Thoracic aorta (tissue), 2 donors: ENCODE measurements around the gene GMDS. TPM values are rescaled to one million over a fixed set of nuclear protein-coding genes. Genes with fewer than 3 reads are reported as not detected.
A peak's percentile ranks its signal among the peaks of the same experiment; 100 is the strongest.

Source experiments
- ATAC-seq: fragments of 150-250 bp; one replicate; pipeline ENCODE4 v1.8.0; 2017; ENCODE audit warnings: low read depth; ENCODE audit not compliant: insufficient number of reproducible peaks, low FRiP score
- DNase-seq: peaks from one replicate; pipeline ENCODE4 v3.0.0-alpha.2; 2020; ENCODE audit warnings: low spot score
- H3K27ac ChIP-seq, 2 donors: fragments of 200-600 bp; sonication (generic); 1 replicate in 1 of 2; 2 replicates in 1 of 2; pipeline ENCODE4 v1.5.1; 2016; ENCODE audit warnings: mild to moderate bottlenecking in 2 of 2, moderate library complexity in 2 of 2
- H3K27me3 ChIP-seq: fragments of 200-600 bp; sonication (generic); replicated peaks from 2 replicates; pipeline ENCODE4 v1.6.0; 2016; ENCODE audit warnings: mild to moderate bottlenecking; ENCODE audit not compliant: insufficient read depth
- H3K36me3 ChIP-seq: fragments of 200-600 bp; sonication (generic); one replicate; pipeline ENCODE4 v1.5.1; 2016
- H3K4me1 ChIP-seq, 2 donors: fragments of 200-600 bp; sonication (generic); 1 replicate in 1 of 2; 2 replicates in 1 of 2; pipeline versions ENCODE4 v1.5.1 to v1.6.0; 2016; ENCODE audit warnings: low read depth in 2 of 2, mild to moderate bottlenecking in 1 of 2; ENCODE audit not compliant: control insufficient read depth in 1 of 2
- H3K4me3 ChIP-seq: fragments of 200-600 bp; sonication (generic); 2 replicates; pipeline ENCODE4 v1.5.1; 2016; ENCODE audit warnings: mild to moderate bottlenecking
- H3K9me3 ChIP-seq: fragments of 200-600 bp; sonication (generic); 2 replicates; pipeline ENCODE4 v1.5.1; 2016
- CTCF ChIP-seq: fragments of 200-600 bp; sonication (generic); IDR thresholded peaks from one replicate; pipeline ENCODE4 v1.5.1; 2019; ENCODE audit warnings: antibody characterized with exemption
- total RNA-seq, 2 donors: library from RNA; depleted of rRNA; stranded (reverse); fragments of >200 nt; gene quantifications; one replicate each; pipeline versions ENCODE4 v1.1.0 to v1.2.3, GENCODE V29; 2016

GMDS gene
- total RNA-seq, 2 donors from 2014 or later = 87.8 to 87.9 TPM

DNA sequence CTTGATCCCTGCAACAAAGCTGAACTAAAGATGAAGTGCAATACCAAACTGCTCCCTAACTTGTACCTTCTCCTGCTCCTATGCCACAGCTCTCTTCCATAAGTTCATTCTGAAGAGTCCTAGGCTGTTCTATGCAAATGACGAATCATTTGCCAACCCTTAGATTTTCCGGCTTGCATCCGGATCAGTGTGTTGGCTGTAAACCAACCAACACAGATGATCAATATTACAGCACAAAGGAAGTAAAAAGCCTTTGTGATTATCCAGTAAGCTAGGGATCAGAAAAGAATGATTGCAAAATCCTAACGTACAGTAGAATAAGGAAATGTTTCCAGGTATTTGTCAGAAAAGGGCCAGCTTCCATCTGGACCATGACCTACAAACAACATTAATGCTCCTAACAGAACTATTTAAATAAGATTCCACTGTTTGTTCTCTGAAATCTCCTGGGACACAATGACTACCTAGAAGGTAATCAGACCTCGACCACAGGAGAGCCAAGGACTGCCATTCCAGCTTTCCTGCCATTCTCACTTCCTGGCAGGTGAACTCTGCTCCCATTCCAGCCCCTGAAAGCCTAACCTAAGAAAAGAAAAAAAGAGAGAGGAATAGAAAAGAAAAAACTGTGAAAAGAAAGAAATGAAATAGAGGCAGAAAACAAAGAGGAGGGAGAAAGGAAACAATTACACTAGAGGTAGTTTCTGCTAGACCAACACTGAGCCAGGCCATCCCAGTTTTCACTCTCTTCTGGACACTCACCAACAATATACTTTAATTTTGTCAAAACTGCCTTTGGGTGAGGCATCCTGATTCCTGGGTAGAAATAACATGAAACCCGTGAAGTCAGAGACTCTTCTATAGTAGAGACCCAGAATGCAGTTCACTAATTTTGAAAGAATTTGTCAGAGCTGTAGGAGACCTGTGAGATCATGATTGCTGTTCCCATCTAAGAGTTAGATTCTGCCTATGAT is 19.7 kb downstream of the GMDS start:
- ATAC-seq (no peak), DNase-seq (no peak)
- Histone ChIP-seq H3K27ac (peak overlapping the region in 1 of 2 donors; percentile 5), H3K27me3 (no peaks in the 10 kb centered on the region), H3K9me3 (no peaks in the 10 kb centered on the region), H3K4me3 (no peak overlapping the region), H3K4me1 (peaks cover 9 to 32% of the 10 kb centered on the region in 2 donors), H3K36me3 (no peaks in the 10 kb centered on the region)
- TF ChIP-seq CTCF = no peak

- Histone ChIP-seq H3K27ac (no peak overlapping the region), H3K4me1 (peaks cover 5 to 28% of the 10 kb centered on the region in 2 donors), H3K9me3 (no peaks in the 10 kb centered on the region), H3K4me3 (no peak overlapping the region), H3K36me3 (no peaks in the 10 kb centered on the region), H3K27me3 (no peaks in the 10 kb centered on the region)
- no peak for ATAC-seq
- TF ChIP-seq CTCF = no peak
- DNase-seq = no peak
Observed at GRCh38 chr6:2224847-2225382, 20.5 kb downstream of the GMDS start.

GRCh38 chr6:2222275-2222842 is 23.0 kb downstream of the GMDS start:
- no peak for DNase-seq
- ATAC-seq = no peak

DNA sequence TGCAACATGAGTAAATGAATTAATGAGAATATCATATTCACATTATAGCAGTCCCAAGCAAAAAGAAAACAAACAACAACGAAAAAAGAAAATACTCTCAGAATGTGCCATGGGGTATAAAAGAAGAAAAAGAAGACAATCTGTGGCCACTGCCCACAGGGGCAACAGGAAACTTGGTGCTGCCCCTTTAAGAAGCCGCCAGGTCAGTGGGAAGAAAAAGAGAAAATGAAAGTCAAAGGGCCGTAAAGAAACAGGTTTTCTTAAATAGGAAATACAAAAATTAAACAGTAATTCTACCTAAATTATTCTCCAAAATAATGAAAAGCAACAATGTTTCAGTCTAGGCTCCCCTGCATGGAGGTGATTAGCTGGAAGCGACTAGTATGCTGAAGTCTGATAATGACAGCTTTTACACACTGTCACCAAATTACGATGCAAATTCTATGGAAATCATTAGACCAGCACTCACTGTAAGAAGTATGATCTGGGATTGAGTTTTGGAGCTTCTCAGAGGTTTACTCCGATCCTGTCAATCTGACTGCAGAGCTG is 23.6 kb downstream of the GMDS start:
- TF ChIP-seq CTCF = no peak
- DNase-seq (no peak), ATAC-seq (no peak)
- no peaks in the 10 kb centered on the region for H3K9me3 ChIP-seq
- peaks cover 4 to 18% of the 10 kb centered on the region in 2 donors for H3K4me1 ChIP-seq
- peak overlapping the region in 1 of 2 donors; percentile 47 for H3K27ac ChIP-seq
- H3K4me3 ChIP-seq = peak overlapping the region; percentile 78
- H3K27me3 ChIP-seq = no peaks in the 10 kb centered on the region
- no peaks in the 10 kb centered on the region for H3K36me3 ChIP-seq

More at GRCh38 chr6:2222275-2222842, 23.0 kb downstream of the GMDS start:
- Histone ChIP-seq H3K9me3 (no peaks in the 10 kb centered on the region), H3K27me3 (no peaks in the 10 kb centered on the region), H3K27ac (no peak overlapping the region), H3K4me3 (peak overlapping the region; percentile 78), H3K36me3 (no peaks in the 10 kb centered on the region), H3K4me1 (peaks cover 4 to 18% of the 10 kb centered on the region in 2 donors)
- TF ChIP-seq CTCF = no peak

DNA sequence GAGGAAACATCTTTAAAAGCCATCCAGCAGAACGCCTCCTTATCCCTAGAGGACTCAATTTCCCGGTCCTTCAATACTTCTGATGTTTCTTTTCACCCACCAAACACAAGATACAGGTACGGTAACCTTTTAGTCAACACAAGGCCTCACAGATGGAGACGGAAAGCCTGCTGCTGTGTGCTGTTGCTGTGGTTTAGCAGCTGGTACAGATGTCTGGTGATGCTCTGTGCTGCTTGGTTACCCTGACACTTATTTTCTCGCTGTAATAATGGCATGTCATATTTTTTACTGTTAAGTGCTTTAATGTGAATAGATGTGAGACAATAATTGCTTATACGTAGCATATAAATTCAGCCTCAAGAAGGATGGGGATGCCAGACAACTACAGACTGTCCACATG is 25.3 kb downstream of the GMDS start:
- no peak overlapping the region for H3K4me3 ChIP-seq
- H3K27ac ChIP-seq = no peak overlapping the region
- peaks cover 4 to 9% of the 10 kb centered on the region in 2 donors for H3K4me1 ChIP-seq
- no peaks in the 10 kb centered on the region for H3K9me3 ChIP-seq
- DNase-seq = no peak
- H3K36me3 ChIP-seq = no peaks in the 10 kb centered on the region
- ATAC-seq = no peak
- no peaks in the 10 kb centered on the region for H3K27me3 ChIP-seq
- no peak for TF ChIP-seq CTCF
